Mammary epithelial cell (primary cell): ENCODE data around the gene CHMP5.

Source experiments
- CTCF ChIP-seq, 2 donors: IDR thresholded peaks in 1 of 2; conservative IDR thresholded peaks in 1 of 2; 2 replicates each; pipeline ENCODE4 v1.5.1; 2011 to 2012; ENCODE audit warnings: inconsistent platforms in 2 of 2, low read length in 2 of 2, mild to moderate bottlenecking in 2 of 2, control low read depth in 1 of 2, low read depth in 1 of 2; ENCODE audit not compliant: insufficient read depth in 1 of 2; ENCODE audit errors: extremely low read depth in 1 of 2
- EZH2 ChIP-seq: IDR thresholded peaks from 2 replicates; pipeline ENCODE4 v1.6.1; 2012; ENCODE audit warnings: low read length, inconsistent platforms, borderline replicate concordance

DNA sequence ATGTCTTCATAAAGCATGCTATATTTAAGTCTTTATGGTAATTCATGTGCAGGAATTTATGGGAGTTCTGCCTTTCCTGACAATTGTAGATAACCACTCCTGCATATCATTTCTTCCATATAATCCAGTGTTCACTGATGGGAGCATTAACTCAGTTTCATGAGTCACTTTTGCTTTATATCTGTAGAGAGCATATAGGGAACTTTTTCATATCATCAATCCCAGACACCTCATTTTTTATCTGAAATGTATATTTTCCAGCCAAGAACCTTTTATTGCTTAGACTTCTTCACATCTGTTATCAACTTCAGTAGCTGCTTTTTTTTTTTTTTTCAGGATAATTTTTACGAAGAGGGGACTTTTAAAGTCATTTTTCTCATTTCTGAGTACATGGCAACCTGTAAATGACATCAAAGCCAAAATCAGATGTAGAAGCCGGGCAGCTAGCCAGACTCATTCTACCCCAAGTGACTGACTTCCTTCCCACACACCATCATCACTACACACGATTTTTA is 66.6 kb downstream of the CHMP5 start:
- TF ChIP-seq CTCF (conservative IDR thresholded peaks at IDR 0.05 in 1 of 2, IDR thresholded peaks at IDR 0.05 in 1 of 2; ENCODE audit: extremely low read depth in 1 of 2, insufficient read depth in 1 of 2, low read depth in 1 of 2, low read length in 2 of 2), result no peak
- TF ChIP-seq EZH2, result no peak
